Measurements from ENCODE around the gene NRTN.

Gene NRTN

DNA sequence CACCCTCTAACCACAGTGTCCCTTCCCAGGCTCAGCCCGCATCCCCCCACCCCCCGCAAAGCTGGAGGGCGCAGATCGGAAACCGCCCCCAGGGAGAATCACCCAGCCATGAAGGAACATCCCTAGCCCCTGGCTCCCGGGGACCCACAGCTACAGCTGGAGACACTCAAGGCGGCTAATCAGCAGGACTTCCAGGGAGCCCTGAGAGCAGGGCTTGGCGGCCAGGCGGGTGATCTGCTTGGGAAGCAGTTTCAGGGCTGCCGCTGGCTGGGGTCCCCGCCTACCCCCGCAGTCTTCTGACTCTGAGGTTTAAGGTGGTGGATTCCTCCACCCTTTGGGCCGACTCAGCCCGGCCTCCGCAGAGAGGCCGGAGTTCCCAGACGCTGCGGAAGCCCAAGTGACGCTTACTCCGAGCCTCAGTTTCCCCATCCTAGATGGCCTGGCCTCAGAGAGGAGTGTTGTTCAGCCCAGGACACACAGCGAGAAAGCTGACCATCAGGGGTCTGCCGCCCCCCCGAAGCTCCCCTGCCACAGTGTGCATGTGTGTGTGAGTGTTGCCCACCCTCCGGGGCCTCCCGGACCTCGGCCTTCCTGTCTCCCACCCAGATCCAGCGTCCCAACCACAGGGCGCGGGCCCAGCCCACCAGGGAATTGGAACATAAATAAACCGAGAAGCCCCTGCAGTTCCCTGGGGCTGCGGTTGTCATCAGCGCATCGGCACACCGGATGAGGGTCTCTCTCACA lies 24.9 kb downstream of the NRTN start:
- Histone ChIP-seq H3K9me3 (ENCODE audit: insufficient read depth, low read length, severe bottlenecking) (no peaks in the 10 kb centered on the region), H3K27me3 (ENCODE audit: insufficient read depth, low read length, poor library complexity) (peaks cover 17% of the 10 kb centered on the region), H3K36me3 (ENCODE audit: insufficient read depth, low read length) (no peaks in the 10 kb centered on the region), H3K4me2 (ENCODE audit: insufficient read depth, low read length) (no peak overlapping the region), H3K4me1 (ENCODE audit: insufficient read depth, low read length) (peaks cover 9% of the 10 kb centered on the region), H3K9ac (ENCODE audit: low read depth, low read length) (no peak overlapping the region), H2AFZ (ENCODE audit: low read depth, low read length) (no peak overlapping the region), H3K27ac (ENCODE audit: low read length) (no peak overlapping the region), H3K4me3 (ENCODE audit: low read depth in 1 of 2, low read length in 2 of 2) (no peak overlapping the region), H3K79me2 (ENCODE audit: insufficient read depth, low read length) (no peaks in the 10 kb centered on the region), H4K20me1 (ENCODE audit: insufficient read depth, low read length) (peaks cover 3% of the 10 kb centered on the region)
- no peak for ATAC-seq (ENCODE audit: insufficient read depth, low read depth)
- no peak for TF ChIP-seq EZH2 (IDR thresholded peaks at IDR 0.05; ENCODE audit: borderline replicate concordance, low read depth, low read length, severe bottlenecking)
- TF ChIP-seq, protein P1, sequence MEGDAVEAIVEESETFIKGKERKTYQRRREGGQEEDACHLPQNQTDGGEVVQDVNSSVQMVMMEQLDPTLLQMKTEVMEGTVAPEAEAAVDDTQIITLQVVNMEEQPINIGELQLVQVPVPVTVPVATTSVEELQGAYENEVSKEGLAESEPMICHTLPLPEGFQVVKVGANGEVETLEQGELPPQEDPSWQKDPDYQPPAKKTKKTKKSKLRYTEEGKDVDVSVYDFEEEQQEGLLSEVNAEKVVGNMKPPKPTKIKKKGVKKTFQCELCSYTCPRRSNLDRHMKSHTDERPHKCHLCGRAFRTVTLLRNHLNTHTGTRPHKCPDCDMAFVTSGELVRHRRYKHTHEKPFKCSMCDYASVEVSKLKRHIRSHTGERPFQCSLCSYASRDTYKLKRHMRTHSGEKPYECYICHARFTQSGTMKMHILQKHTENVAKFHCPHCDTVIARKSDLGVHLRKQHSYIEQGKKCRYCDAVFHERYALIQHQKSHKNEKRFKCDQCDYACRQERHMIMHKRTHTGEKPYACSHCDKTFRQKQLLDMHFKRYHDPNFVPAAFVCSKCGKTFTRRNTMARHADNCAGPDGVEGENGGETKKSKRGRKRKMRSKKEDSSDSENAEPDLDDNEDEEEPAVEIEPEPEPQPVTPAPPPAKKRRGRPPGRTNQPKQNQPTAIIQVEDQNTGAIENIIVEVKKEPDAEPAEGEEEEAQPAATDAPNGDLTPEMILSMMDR (IDR thresholded peaks at IDR 0.05; ENCODE audit: borderline replicate concordance, extremely low read depth, low read length, poor library complexity, severe bottlenecking) = no peak
- DNase-seq = no peak

GRCh38 chr19:5831159-5831558 lies 26.3 kb downstream of the NRTN start:
- TF ChIP-seq EZH2 (IDR thresholded peaks at IDR 0.05; ENCODE audit: borderline replicate concordance, low read depth, low read length, severe bottlenecking) = no peak
- TF ChIP-seq, protein P1 (IDR thresholded peaks at IDR 0.05; ENCODE audit: borderline replicate concordance, extremely low read depth, low read length, poor library complexity, severe bottlenecking) = no peak

GRCh38 chr19:5832061-5832460 lies 27.2 kb downstream of the NRTN start:
- no peaks in the 10 kb centered on the region for H3K4me1 ChIP-seq (ENCODE audit: insufficient read depth, low read length)
- no peaks in the 10 kb centered on the region for H3K79me2 ChIP-seq (ENCODE audit: insufficient read depth, low read length)
- DNase-seq (no peak), ATAC-seq (ENCODE audit: insufficient read depth, low read depth) (no peak)
- H3K9ac ChIP-seq (ENCODE audit: low read depth, low read length) = no peak overlapping the region
- H3K4me2 ChIP-seq (ENCODE audit: insufficient read depth, low read length) = no peak overlapping the region
- peaks cover 14% of the 10 kb centered on the region for H3K27me3 ChIP-seq (ENCODE audit: insufficient read depth, low read length, poor library complexity)
- H3K9me3 ChIP-seq (ENCODE audit: insufficient read depth, low read length, severe bottlenecking) = no peaks in the 10 kb centered on the region
- TF ChIP-seq EZH2 (IDR thresholded peaks at IDR 0.05; ENCODE audit: borderline replicate concordance, low read depth, low read length, severe bottlenecking) = no peak
- TF ChIP-seq, protein P1 (IDR thresholded peaks at IDR 0.05; ENCODE audit: borderline replicate concordance, extremely low read depth, low read length, poor library complexity, severe bottlenecking) = no peak
- H3K27ac ChIP-seq (ENCODE audit: low read length) = no peak overlapping the region
- no peak overlapping the region for H3K4me3 ChIP-seq (ENCODE audit: low read depth in 1 of 2, low read length in 2 of 2)
- H2AFZ ChIP-seq (ENCODE audit: low read depth, low read length) = no peak overlapping the region
- H3K36me3 ChIP-seq (ENCODE audit: insufficient read depth, low read length) = no peaks in the 10 kb centered on the region
- H4K20me1 ChIP-seq (ENCODE audit: insufficient read depth, low read length) = no peaks in the 10 kb centered on the region; the same call in 1 of the 2 replicates

More at GRCh38 chr19:5831159-5831558, 26.3 kb downstream of the NRTN start:
- Histone ChIP-seq H3K27ac (ENCODE audit: low read length) (no peak overlapping the region), H3K4me3 (ENCODE audit: low read depth in 1 of 2, low read length in 2 of 2) (no peak overlapping the region), H4K20me1 (ENCODE audit: insufficient read depth, low read length) (peaks cover 3% of the 10 kb centered on the region), H3K4me2 (ENCODE audit: insufficient read depth, low read length) (no peak overlapping the region), H3K4me1 (ENCODE audit: insufficient read depth, low read length) (peaks cover 8% of the 10 kb centered on the region), H2AFZ (ENCODE audit: low read depth, low read length) (no peak overlapping the region), H3K9me3 (ENCODE audit: insufficient read depth, low read length, severe bottlenecking) (no peaks in the 10 kb centered on the region), H3K27me3 (ENCODE audit: insufficient read depth, low read length, poor library complexity) (peaks cover 17% of the 10 kb centered on the region), H3K9ac (ENCODE audit: low read depth, low read length) (no peak overlapping the region), H3K36me3 (ENCODE audit: insufficient read depth, low read length) (no peaks in the 10 kb centered on the region), H3K79me2 (ENCODE audit: insufficient read depth, low read length) (no peaks in the 10 kb centered on the region)
- DNase-seq = no peak
- no peak for ATAC-seq (ENCODE audit: insufficient read depth, low read depth)
